ENCODE measurements around the gene FAM13C.

Gene FAM13C

GRCh38 chr10:59383436-59383835, 21.1 kb upstream of the FAM13C start:
- Histone ChIP-seq H3K27ac (peak overlapping the region; percentile 16), H3K4me3 (ENCODE audit: low read depth, low read length) (no peak overlapping the region), H3K27me3 (replicated peaks) (no peaks in the 10 kb centered on the region), H3K36me3 (replicated peaks) (no peaks in the 10 kb centered on the region)
- TF ChIP-seq CTCF (IDR thresholded peaks at IDR 0.05; ENCODE audit: low read depth, low read length, missing control alignments) = no peak
- in situ Hi-C loops (cut with HindIII; ENCODE audit: low pct_ligation_motif_present, low sequenced_read_pairs) = no loop called here
- no peak for DNase-seq

GRCh38 chr10:59382831-59383295, 20.5 kb upstream of the FAM13C start:
- DNase-seq = peak; percentile 44
- Histone ChIP-seq H3K36me3 (replicated peaks) (no peaks in the 10 kb centered on the region), H3K27ac (peak overlapping the region; percentile 16), H3K27me3 (replicated peaks) (no peaks in the 10 kb centered on the region), H3K4me3 (ENCODE audit: low read depth, low read length) (no peak overlapping the region)
- no peak for TF ChIP-seq CTCF (IDR thresholded peaks at IDR 0.05; ENCODE audit: low read depth, low read length, missing control alignments)
- in situ Hi-C loops (cut with HindIII; ENCODE audit: low pct_ligation_motif_present, low sequenced_read_pairs) = no loop called here

- Histone ChIP-seq H3K27ac (no peak overlapping the region), H3K27me3 (replicated peaks) (no peaks in the 10 kb centered on the region), H3K36me3 (replicated peaks) (no peaks in the 10 kb centered on the region), H3K4me3 (ENCODE audit: low read depth, low read length) (no peak overlapping the region)
- TF ChIP-seq CTCF (IDR thresholded peaks at IDR 0.05; ENCODE audit: low read depth, low read length, missing control alignments) = no peak
- no peak for DNase-seq
- in situ Hi-C loops (cut with HindIII; ENCODE audit: low pct_ligation_motif_present, low sequenced_read_pairs) = no loop called here
Observed at GRCh38 chr10:59381687-59382086, 19.3 kb upstream of the FAM13C start.

GRCh38 chr10:59376846-59377245, 14.5 kb upstream of the FAM13C start:
- H3K4me3 ChIP-seq (ENCODE audit: low read depth, low read length) = no peak overlapping the region
- in situ Hi-C loops (cut with HindIII; ENCODE audit: low pct_ligation_motif_present, low sequenced_read_pairs) = no loop called here
- H3K27me3 ChIP-seq (replicated peaks) = no peaks in the 10 kb centered on the region
- no peak for TF ChIP-seq CTCF (IDR thresholded peaks at IDR 0.05; ENCODE audit: low read depth, low read length, missing control alignments)
- no peak overlapping the region for H3K27ac ChIP-seq
- no peaks in the 10 kb centered on the region for H3K36me3 ChIP-seq (replicated peaks)
- DNase-seq = no peak

GRCh38 chr10:59375990-59376389, 13.6 kb upstream of the FAM13C start:
- Histone ChIP-seq H3K36me3 (replicated peaks) (no peaks in the 10 kb centered on the region), H3K27ac (no peak overlapping the region), H3K27me3 (replicated peaks) (no peaks in the 10 kb centered on the region), H3K4me3 (ENCODE audit: low read depth, low read length) (no peak overlapping the region)
- no peak for TF ChIP-seq CTCF (IDR thresholded peaks at IDR 0.05; ENCODE audit: low read depth, low read length, missing control alignments)
- DNase-seq = peak; percentile 11
- in situ Hi-C loops (cut with HindIII; ENCODE audit: low pct_ligation_motif_present, low sequenced_read_pairs) = no loop called here

GRCh38 chr10:59374916-59375315, 12.6 kb upstream of the FAM13C start:
- no peak for DNase-seq
- H3K27ac ChIP-seq = no peak overlapping the region

More at GRCh38 chr10:59374916-59375315, 12.6 kb upstream of the FAM13C start:
- no peak overlapping the region for H3K4me3 ChIP-seq (ENCODE audit: low read depth, low read length)
- no peaks in the 10 kb centered on the region for H3K36me3 ChIP-seq (replicated peaks)
- TF ChIP-seq CTCF (IDR thresholded peaks at IDR 0.05; ENCODE audit: low read depth, low read length, missing control alignments) = no peak
- in situ Hi-C loops (cut with HindIII; ENCODE audit: low pct_ligation_motif_present, low sequenced_read_pairs) = loop anchor here (25.0 kb wide), 1 partner anchor 113 kb away; no protein-coding TSS in a partner anchor
- no peaks in the 10 kb centered on the region for H3K27me3 ChIP-seq (replicated peaks)
